KOPT-K1 (cell line): Measurements from ENCODE around the gene USP34.
"Not testable (repeated sequence)": the region's sequence is repeated elsewhere in the genome, so short reads cannot be mapped to it uniquely, and the experiment has no call there.

ENCODE experiments used
- H3K27ac ChIP-seq: fragments of 200-600 bp; sonication (generic); 2 replicates; pipeline ENCODE4 v1.5.1; 2016; ENCODE audit warnings: antibody characterized with exemption, mild to moderate bottlenecking, low read depth, low read length; ENCODE audit not compliant: poor library complexity, severe bottlenecking
- H3K36me3 ChIP-seq: fragments of 200-600 bp; sonication (generic); 2 replicates; pipeline ENCODE4 v1.5.1; 2017; ENCODE audit warnings: antibody characterized with exemption, mild to moderate bottlenecking, low read length, moderate library complexity; ENCODE audit not compliant: insufficient read depth
- H3K9me3 ChIP-seq: fragments of 200-600 bp; sonication (generic); 2 replicates; pipeline ENCODE4 v1.5.1; 2017; ENCODE audit warnings: antibody characterized with exemption, low read length, mild to moderate bottlenecking; ENCODE audit not compliant: insufficient read depth, poor library complexity, severe bottlenecking

Gene USP34

DNA sequence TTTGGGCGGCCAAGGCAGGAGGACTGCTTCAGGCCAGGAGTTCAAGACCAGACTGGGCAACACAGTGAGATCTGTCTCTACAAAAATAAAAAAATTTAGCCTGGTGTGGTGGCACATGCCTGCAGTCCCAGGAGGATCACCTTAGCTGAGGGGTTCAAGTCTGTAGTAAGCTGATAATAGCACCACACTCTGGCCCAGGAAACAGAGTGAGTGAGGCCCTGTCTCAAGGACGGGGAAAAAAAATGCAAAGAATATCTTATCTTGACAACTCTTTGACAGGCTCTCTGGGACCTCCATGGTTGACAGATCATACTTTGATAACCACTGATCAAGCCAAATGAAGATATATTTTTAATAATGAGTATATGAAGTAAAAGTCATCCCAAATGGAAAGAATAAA is 22.7 kb downstream of the USP34 start:
- Histone ChIP-seq H3K27ac (no peak overlapping the region), H3K9me3 (peaks cover 7% of the 10 kb centered on the region), H3K36me3 (peaks cover 8% of the 10 kb centered on the region; the same call in 1 of the 2 replicates)

DNA sequence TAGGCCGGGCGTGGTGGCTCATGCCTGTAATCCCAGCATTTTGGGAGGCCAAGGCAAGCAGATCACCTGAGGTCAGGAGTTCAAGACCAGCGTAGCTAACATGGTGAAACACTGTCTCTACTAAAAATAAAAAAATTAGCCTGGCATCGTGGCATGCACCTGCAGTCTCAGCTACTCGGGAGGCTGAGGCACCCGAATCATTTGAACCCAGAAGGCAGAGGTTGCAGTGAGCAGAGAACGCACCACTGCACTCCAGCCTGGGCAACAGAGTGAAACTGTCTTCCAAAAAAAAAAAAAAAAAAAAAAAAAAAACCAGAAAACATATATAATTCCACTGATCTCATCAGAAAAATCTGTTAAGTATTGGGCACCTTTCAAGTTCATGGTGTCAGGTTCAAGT is 23.9 kb downstream of the USP34 start:
- H3K36me3 ChIP-seq, H3K9me3 ChIP-seq: not testable (repeated sequence)

DNA sequence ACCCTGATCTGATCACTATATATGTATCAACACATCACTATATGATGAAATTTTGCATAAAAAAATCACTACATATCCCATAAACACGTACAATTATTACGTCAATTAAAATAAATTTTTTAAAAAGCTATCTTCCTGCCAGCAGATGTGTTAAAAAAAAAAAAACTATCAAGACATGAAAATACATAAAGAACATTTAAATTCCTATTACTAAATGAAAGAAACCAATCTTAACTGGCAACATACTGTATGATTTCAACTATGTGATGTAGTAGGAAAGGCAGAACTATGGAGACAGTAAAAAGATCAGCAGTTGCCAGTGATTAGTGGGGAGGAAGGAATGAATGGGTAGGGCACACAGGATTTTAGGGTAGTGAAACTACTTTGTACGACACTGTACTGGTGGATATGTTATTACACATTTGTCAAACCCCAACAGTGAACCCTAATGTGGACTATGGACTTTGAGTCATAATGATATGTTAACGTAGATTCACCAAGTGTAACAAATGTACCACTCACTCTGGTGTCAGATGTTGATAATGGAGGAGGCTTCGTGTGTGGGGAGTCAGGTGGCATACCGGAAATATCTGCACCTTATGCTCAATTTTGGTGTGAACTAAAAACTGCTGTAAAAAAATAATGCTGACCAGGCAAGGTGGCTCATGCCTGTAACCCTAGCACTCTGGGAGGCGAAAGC is 27.4 kb downstream of the USP34 start:
- Histone ChIP-seq H3K36me3 (peaks cover 8% of the 10 kb centered on the region; the same call in 1 of the 2 replicates), H3K27ac (no peak overlapping the region), H3K9me3 (peaks cover 6% of the 10 kb centered on the region)

More for the DNA sequence above, 23.9 kb downstream of the USP34 start:
- not testable (repeated sequence) for H3K27ac ChIP-seq

DNA sequence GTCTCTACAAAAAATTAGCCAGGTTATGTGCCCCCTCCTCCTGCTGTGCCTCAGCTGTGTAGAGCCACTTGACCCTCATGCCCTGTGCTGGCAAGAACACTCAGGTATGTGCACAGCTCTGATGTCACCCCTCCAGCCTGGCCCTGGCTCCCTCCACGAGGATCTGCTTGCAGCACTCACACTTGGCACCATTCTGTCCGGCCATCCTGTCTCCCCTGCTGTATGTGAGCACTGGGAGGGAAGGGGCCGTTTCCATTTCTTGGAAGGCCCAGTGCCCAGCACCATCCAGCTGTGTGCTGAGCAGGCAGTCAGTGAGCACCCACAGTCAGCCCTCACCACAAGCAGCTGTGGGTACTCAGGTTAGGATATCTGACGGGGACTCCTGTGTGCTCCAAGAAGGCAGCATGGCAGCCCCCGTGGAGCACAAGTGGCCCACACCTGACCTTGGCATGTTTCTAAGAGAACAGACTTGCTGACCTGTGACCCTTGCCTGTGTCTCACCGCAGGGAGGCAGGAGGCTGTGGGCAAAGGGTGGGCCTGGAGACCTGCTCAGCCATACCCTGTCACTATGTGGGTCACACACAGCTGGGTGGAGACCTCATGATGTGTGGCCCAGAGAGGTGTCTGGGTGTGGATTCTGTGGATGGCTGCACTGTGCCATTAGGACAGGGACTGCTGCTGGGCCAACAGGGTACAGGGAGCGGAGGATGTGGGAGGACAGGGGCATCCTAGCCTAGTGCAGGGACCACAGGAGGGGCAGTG is 31.5 kb downstream of the USP34 start:
- Histone ChIP-seq H3K27ac (no peak overlapping the region), H3K9me3 (peaks cover 40% of the 10 kb centered on the region), H3K36me3 (peaks cover 8% of the 10 kb centered on the region; the same call in 1 of the 2 replicates)

DNA sequence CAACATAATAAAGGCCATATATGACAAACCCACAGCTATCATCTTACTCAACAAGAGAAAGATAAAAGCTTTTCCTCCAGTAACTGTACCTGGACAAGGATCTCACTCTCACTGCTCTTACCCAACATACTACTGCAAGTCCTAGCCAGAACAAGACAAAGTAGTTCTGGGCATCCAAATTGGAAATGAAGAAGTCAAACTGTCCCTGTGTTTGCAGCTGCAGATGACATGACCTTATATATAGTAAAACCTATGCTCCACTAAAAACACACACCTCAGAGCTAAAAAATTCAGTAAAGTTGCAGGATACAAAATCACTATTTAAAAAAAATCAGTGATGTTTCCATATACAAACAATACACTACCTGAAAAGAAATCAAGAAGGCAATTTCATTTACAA is 32.2 kb downstream of the USP34 start:
- Histone ChIP-seq H3K9me3 (peaks cover 40% of the 10 kb centered on the region), H3K36me3 (peaks cover 6% of the 10 kb centered on the region; the same call in 1 of the 2 replicates), H3K27ac (no peak overlapping the region)

DNA sequence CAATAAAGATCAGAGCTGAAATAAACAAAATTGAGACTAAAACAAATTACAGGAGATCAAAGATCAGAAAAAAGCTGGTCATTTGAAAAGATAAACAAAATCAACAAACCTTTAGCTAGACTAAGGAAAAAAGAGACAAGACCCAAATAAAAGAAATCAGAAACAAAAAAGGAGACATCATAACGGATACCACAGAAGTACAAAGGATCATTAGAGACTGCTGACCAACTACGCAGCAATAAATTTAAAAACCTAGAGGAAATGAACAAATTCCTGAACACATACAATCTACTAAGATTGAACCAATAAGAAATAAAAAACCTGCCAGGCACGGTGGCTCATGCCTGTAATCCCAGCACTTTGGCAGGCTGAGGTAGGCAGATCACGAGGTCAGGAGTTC is 33.7 kb downstream of the USP34 start:
- Histone ChIP-seq H3K27ac (no peak overlapping the region), H3K9me3 (peaks cover 40% of the 10 kb centered on the region), H3K36me3 (0 out of 2 replicates have a peak, but pooled peaks cover 5% of the 10 kb centered on the region)

DNA sequence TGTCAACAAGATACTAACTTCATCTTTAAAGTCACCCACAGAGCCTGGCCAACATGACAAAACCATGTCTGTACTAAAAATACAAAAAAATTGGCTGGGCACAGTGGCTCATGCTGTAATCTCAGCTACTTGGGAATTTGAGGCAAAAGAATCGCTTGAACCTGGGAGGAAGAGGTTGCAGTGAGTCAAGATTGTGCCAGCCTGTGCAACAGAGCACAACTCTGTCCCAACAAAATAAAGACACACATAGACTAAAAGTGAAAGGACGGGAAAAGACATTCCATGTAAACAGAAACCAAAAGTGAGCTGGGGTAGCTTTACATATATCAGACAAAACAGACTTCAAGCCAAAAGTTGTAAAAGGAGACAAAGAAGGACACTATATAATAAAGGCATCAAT is 34.8 kb downstream of the USP34 start:
- H3K36me3 ChIP-seq, result 0 out of 2 replicates have a peak, but pooled peaks cover 5% of the 10 kb centered on the region
- H3K27ac ChIP-seq, result no peak overlapping the region

DNA sequence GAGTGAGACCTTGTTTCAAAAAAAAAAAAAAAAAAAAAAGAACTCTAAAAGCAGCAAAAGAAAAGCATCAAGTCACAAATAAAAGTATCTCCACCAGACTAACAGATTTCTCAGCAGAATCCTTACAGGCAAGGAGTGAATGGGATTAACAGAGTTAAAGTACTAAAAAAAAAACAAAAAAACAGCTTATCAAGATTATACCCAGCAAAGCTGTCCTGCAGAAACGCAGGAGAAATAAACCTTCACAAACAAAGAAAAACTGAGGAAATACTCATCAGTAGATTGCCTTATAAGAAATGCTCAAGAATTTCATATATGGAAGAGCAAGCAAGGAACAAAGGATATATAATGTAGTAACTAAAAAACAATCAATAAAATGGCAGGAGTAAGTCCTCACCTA is 35.6 kb downstream of the USP34 start:
- peaks cover 40% of the 10 kb centered on the region for H3K9me3 ChIP-seq
- H3K27ac ChIP-seq, result no peak overlapping the region
- H3K36me3 ChIP-seq, result 0 out of 2 replicates have a peak, but pooled peaks cover 5% of the 10 kb centered on the region

More for the DNA sequence above, 34.8 kb downstream of the USP34 start:
- peaks cover 40% of the 10 kb centered on the region for H3K9me3 ChIP-seq

DNA sequence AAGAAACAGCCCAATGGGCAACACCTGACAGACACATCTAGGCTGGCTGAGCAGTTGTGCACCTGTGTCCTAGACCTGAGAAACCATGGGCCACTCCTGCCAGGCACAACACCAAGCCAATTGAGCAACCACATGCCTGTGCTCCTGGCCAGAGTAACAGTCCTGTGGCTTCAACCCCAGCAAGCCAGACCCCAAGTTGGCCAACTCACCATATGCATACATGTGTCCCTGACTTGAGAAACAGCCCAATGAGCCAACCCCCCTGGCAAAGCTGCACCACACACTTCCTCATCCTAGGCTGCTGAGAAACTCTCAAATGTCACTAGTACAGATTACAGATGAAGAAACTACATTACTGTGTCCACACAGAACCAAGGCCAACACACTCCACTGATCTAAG is 36.6 kb downstream of the USP34 start:
- peaks cover 39% of the 10 kb centered on the region for H3K9me3 ChIP-seq
- H3K27ac ChIP-seq, result no peak overlapping the region
- H3K36me3 ChIP-seq, result 0 out of 2 replicates have a peak, but pooled peaks cover 5% of the 10 kb centered on the region

DNA sequence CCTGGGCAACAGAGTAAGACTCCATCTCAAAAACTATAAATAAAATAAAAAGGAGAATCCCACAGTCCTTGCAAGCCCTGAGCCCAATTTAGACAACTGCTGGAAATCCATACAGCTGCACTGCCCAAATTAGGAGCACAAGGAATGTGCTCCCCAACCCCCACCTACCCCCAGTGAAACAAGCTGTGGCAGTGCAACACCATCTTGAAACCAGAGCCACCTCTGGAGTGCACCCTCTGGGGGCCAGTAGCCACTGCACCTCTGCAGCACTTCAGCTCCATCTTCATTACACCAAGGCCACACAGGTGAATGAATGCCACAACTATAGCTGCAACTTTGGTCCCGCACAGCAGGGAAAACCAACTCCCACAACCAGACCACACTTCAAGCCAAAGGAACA is 37.3 kb downstream of the USP34 start:
- Histone ChIP-seq H3K9me3 (peaks cover 33% of the 10 kb centered on the region), H3K36me3 (no peaks in the 10 kb centered on the region), H3K27ac (no peak overlapping the region)

DNA sequence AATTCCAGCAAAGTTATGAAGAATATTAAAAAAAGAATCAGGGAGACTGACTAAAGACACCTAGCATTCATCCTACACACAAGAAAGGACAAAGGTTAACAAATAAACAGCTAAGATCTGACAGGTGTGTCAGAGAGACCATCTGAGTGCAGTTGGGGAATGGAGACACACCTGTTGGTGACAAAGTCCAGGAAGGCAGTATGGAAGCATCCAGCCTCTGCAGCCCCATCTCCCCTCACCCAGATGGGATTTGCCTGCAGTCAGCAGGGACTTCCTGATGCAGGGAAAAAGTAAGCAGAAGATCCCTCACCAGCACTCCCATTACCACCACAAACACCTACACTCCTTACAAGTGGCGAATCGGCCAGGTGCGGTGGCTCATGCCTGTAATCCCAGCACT is 37.9 kb downstream of the USP34 start:
- H3K27ac ChIP-seq, result no peak overlapping the region
- H3K36me3 ChIP-seq, result no peaks in the 10 kb centered on the region

DNA sequence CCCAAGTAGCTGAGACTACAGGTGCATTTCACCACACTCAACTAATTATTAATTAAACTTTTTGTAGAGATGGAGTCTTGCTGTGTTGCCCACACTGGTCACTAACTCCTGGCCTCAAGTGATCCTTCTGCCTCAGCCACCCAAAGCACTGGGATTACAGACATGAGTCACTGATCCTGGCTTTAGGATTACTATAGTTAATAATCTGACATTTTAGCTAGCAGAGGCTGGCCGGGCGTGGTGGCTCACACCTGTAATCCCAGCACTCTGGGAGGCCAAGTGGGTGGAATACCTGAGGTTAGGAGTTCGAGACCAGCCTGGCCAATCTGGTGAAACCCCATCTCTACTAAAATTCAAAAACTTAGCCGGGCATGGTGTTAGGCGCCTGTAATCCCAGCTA is 39.5 kb downstream of the USP34 start:
- no peaks in the 10 kb centered on the region for H3K36me3 ChIP-seq
- peaks cover 15% of the 10 kb centered on the region for H3K9me3 ChIP-seq
- H3K27ac ChIP-seq, result no peak overlapping the region

More for the DNA sequence above, 37.9 kb downstream of the USP34 start:
- H3K9me3 ChIP-seq, result peaks cover 30% of the 10 kb centered on the region

DNA sequence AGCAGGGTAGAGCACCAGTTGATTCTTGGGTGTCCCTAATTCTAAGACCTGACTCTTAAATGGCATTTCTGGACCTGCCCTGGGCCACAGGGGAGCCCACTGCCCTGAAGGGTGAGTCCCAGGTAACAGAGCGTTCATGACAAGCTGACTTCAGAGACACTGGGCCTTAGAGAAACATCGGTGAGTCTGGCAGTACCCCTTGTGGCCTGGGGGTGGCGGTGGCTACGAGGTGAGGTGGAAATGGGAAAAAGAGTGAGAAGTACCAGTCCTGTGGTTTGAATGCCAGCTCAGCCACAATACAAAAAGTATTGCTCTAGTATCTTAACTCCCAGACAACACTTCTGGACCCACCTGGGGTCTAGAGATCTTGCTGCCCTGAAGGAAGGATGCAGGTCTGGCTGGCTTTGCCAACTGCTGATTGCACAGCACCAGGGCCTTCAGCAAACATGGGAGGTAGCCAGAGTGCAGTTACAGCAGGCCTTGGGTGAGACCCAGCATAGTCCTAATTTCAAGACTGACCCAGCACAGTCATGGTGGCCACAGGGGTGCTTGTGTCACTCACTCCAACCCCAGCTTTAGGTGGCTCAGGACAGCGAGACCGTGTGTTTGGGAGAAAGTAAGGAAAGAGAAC is 44.5 kb downstream of the USP34 start:
- Histone ChIP-seq H3K9me3 (no peaks in the 10 kb centered on the region), H3K27ac (no peak overlapping the region), H3K36me3 (no peaks in the 10 kb centered on the region)

DNA sequence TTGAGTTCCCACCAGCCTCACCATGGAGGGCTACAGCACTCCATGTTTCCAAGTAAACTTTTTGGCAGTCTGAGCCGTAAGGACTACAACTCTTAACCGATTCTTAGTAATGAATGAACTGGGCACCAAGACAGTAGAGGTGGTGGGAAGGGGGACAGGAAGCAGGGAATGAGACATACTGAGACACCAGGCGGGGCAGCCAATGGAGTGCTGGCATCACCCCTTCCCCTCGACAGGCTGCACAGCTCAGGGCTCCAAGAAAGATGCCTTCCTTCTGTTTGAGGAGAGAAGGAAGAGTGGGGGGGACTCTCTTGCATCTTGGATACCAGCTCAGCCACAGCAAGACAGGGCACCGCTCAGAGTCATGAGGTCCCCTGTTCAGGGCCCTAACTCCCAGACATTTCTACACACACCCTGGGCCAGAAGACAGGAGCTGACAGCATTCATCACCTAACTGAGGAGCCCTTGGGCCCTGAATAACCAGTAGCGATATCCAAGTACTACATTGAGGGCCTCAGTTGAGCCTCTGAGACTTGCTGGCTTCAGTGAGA is 45.2 kb downstream of the USP34 start:
- Histone ChIP-seq H3K36me3 (no peaks in the 10 kb centered on the region), H3K27ac (peak overlapping the region; percentile 7)

DNA sequence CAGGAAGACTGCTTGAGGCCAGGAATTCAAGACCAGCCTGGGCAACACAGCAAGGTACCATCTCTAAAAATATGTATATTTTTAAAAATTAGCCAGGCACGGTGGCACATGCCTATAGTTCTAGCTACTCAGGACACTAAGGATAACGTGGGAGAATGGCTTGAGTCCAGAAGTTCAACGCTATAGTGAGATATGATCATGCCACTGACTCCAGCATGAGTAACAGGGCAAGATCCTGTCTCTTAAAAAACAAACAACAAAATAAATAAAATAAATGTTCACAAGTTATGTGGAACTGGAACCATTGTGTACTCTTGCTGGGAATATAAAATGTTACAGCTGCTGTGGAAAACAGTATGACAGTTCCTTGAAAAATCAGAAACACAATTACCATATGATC is 47.2 kb downstream of the USP34 start:
- Histone ChIP-seq H3K27ac (no peak overlapping the region), H3K9me3 (no peaks in the 10 kb centered on the region), H3K36me3 (no peaks in the 10 kb centered on the region)

More for the DNA sequence above, 45.2 kb downstream of the USP34 start:
- H3K9me3 ChIP-seq, result no peaks in the 10 kb centered on the region
